ENCODE results near the gene MTPN. TPM values are rescaled to one million over a fixed set of nuclear protein-coding genes. Genes with fewer than 3 reads are reported as not detected.

MTPN gene
- total RNA-seq, 1 donor from 2014 or later = 148 TPM

DNA sequence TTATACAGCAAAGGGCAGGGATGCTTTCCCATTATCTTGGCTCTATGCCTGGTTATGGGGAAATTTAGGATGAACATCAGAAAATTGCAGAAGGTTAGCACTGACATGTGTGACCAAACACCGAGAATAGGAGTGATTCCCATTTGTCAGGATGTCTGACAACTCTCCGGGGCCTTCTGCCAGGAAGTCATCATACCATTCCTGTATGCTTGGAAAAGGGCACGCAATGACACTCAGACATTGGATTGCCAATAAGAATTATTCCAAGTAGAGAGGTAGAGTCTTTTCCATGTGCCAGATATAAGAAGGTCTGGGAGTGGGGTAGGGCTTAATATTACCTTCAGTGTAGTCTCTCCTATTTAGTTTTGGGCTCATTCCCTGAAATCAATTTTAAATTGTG, 82.3 kb downstream of the MTPN start:
- no peak for DNase-seq (ENCODE audit: extremely low read depth, low read depth, low spot score)

DNA sequence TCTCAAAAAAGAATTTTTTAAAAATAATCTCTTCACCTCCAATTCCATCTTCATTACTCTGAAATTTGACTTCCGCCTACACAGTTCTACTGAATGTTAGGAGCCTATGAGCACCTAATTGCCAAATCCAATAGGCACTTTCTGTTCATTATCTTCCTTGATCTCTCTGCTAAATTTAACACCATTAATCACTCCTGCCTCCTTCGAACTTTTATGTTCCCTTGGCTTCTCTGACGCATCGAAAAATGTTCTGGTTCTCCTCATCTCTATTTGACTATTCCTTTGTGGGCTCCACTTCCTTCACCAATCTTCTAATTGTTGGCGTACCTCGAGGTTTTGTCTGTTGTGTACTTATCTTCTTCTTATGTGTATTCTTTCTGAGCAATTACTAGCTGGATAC, 87.3 kb downstream of the MTPN start:
- no peak for DNase-seq (ENCODE audit: extremely low read depth, low read depth, low spot score)

DNA sequence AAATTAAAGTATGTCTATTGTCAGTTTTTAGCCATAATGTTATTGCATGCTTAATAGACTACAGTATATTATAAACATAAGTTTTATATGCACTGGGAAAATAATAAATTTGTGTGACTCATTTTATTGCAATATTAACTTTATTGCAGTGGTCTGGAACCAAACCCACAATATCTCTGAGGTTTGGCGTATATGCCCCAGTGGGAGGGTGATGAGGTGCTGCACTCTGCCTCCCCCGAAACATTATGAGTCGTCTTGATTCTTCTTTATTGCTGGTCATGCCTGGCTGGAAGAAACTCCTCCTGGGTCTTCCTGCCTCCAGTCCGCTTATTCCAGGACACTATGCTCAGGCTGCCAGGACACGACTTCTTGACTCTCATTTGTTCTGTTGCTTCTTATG, 88.4 kb downstream of the MTPN start:
- DNase-seq (ENCODE audit: extremely low read depth, low read depth, low spot score) = no peak

- no peak for DNase-seq (ENCODE audit: extremely low read depth, low read depth, low spot score)
Observed at GRCh38 chr7:135886345-135887132, 90.6 kb downstream of the MTPN start.

DNA sequence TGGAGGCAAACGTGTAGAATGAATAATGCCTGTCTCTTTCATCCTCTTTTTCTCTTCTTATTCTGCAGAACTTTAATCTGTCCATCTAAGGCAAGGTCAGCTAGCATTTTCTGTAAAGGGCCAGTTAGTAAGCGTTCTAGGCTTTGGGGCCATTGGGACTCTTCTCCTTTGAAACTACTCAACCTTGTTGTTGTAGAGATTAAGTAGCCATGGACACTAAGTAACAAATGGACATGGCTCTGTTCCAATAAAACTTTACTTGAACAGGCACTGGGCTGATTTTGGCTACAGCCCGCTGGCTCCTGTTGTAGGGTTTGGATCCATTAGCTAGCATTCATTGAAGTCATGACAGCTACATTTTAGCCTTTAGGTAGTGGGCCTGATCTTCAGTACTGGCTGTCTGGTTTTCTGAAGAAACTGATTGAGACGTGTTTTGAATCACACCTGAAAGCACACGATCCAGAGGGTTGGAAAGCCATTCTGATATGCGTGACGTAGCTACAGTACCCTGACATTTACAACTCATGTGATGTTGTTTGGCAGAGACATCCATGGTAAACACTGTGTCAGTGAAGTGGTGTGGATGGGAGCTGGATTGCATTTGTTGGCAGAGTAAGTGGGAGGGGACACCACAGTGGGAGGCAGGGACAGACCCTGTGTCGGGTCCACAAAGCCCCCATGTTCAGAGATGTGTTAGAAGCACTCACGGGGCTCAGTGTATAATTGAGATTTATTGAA, 92.5 kb downstream of the MTPN start:
- DNase-seq (ENCODE audit: extremely low read depth, low read depth, low spot score) = no peak

DNA sequence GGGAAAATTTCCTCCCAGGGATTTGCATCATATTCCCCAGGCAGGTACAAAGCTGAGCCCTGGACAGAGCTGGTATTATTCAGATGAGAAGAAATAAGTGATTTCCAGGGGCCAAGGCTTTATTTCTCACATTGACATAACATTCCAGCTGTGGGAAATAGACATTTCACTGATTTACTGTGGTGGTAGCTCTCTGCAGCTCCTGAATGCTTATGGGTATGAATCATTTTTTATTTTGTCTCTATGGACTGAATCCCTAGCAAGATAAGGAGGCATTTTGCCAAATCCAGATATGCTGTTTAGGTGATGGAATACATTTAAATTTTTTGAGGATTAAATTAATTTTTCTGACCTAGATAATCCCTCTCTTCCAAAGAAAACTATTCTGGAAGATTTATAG, 97.9 kb downstream of the MTPN start:
- no peak for DNase-seq (ENCODE audit: extremely low read depth, low read depth, low spot score)

GRCh38 chr7:135878284-135878683, 98.9 kb downstream of the MTPN start:
- no peak for DNase-seq (ENCODE audit: extremely low read depth, low read depth, low spot score)

GRCh38 chr7:135877805-135878204, 99.4 kb downstream of the MTPN start:
- DNase-seq (ENCODE audit: extremely low read depth, low read depth, low spot score) = no peak

Other genes starting within 250 kb of the MTPN start
- gene SLC13A4, start 249.2 kb downstream of the MTPN start, total RNA-seq = not detected in 2 replicates
- not detected in 2 replicates for gene FAM180A, start 228.5 kb downstream of the MTPN start, total RNA-seq